Measurements from ENCODE around the gene OR52I2. TPM values are rescaled to one million over a fixed set of nuclear protein-coding genes. Genes with fewer than 3 reads are reported as not detected.

The OR52I2 gene
- total RNA-seq, result not detected

- Histone ChIP-seq H3K36me3 (no peaks in the 10 kb centered on the region), H3K27me3 (peaks cover 0 to 6% of the 10 kb centered on the region in 2 donors), H3K4me1 (no peaks in the 10 kb centered on the region), H3K4me3 (no peak within 1 kb of the TSS), H3K27ac (no peak within 1 kb of the TSS), H3K9me3 (no peaks in the 10 kb centered on the region)
- DNase-seq (ENCODE audit: low spot score in 2 of 2), result no peak
- intact Hi-C loops (cut with DNase I; ENCODE audit: low total_unique reads), result no loop called here
- TF ChIP-seq CTCF (IDR thresholded peaks at IDR 0.05), result no peak
These were observed at the start of gene OR52I2 for GRCh38 chr11:4581443-4581842. OR52I2 (plus strand) TSS chr11:4581743.

- Histone ChIP-seq H3K27me3 (no peaks in the 10 kb centered on the region), H3K27ac (no peak overlapping the region), H3K9me3 (no peaks in the 10 kb centered on the region), H3K36me3 (no peaks in the 10 kb centered on the region), H3K4me3 (no peak overlapping the region), H3K4me1 (no peaks in the 10 kb centered on the region)
- intact Hi-C loops (cut with DNase I; ENCODE audit: low total_unique reads), result no loop called here
- no peak for DNase-seq (ENCODE audit: low spot score in 2 of 2)
- TF ChIP-seq POLR2A (IDR thresholded peaks at IDR 0.05) (no peak), POLR2AphosphoS5 (IDR thresholded peaks at IDR 0.05) (no peak), CTCF (IDR thresholded peaks at IDR 0.05) (peak; percentile 32 to 49 (median 38))
These were observed 41.8 kb upstream of the OR52I2 start for GRCh38 chr11:4539603-4540219.

DNA sequence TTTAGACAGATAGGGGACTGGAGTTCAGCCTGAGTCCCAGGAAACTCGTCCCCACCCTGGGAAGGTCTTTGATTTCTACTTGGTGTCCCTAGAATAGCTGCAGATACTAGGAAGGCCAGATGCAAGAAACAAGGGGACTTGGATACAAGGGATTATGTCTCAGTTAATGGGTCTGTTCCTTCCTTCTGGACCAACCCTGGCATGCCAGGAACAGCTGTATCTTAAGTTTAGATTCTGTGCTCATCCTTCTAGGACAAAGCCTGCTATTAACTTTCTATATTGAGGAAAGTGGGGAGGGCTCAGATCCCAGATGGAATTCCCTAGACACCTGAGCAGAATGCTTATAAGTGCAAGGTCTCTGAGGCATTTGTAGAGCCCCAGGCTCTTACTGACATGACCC is 40.5 kb upstream of the OR52I2 start:
- Histone ChIP-seq H3K9me3 (no peaks in the 10 kb centered on the region), H3K27me3 (no peaks in the 10 kb centered on the region), H3K4me1 (no peaks in the 10 kb centered on the region), H3K36me3 (no peaks in the 10 kb centered on the region), H3K4me3 (no peak overlapping the region), H3K27ac (no peak overlapping the region)
- intact Hi-C loops (cut with DNase I; ENCODE audit: low total_unique reads), result no loop called here
- TF ChIP-seq CTCF (IDR thresholded peaks at IDR 0.05) (no peak), POLR2A (IDR thresholded peaks at IDR 0.05) (no peak), POLR2AphosphoS5 (IDR thresholded peaks at IDR 0.05) (no peak)
- no peak for DNase-seq (ENCODE audit: low spot score in 2 of 2)

GRCh38 chr11:4543561-4543960 is 38.0 kb upstream of the OR52I2 start:
- H3K27me3 ChIP-seq, result no peaks in the 10 kb centered on the region
- no peak overlapping the region for H3K4me3 ChIP-seq
- H3K27ac ChIP-seq, result no peak overlapping the region
- DNase-seq (ENCODE audit: low spot score in 2 of 2), result no peak
- H3K4me1 ChIP-seq, result no peaks in the 10 kb centered on the region
- no peak for TF ChIP-seq POLR2AphosphoS5 (IDR thresholded peaks at IDR 0.05)
- no peak for TF ChIP-seq POLR2A (IDR thresholded peaks at IDR 0.05)
- no peak for TF ChIP-seq CTCF (IDR thresholded peaks at IDR 0.05)
- H3K9me3 ChIP-seq, result no peaks in the 10 kb centered on the region
- intact Hi-C loops (cut with DNase I; ENCODE audit: low total_unique reads), result no loop called here
- H3K36me3 ChIP-seq, result no peaks in the 10 kb centered on the region

- Histone ChIP-seq H3K27me3 (no peaks in the 10 kb centered on the region), H3K27ac (no peak within 1 kb of the TSS), H3K9me3 (peaks cover 0 to under 1% of the 10 kb centered on the region in 2 donors), H3K4me3 (no peak within 1 kb of the TSS), H3K36me3 (no peaks in the 10 kb centered on the region), H3K4me1 (no peaks in the 10 kb centered on the region)
- DNase-seq (ENCODE audit: low spot score in 2 of 2), result no peak
- intact Hi-C loops (cut with DNase I; ENCODE audit: low total_unique reads), result no loop called here
- TF ChIP-seq POLR2AphosphoS5 (IDR thresholded peaks at IDR 0.05) (no peak), CTCF (IDR thresholded peaks at IDR 0.05) (no peak), POLR2A (IDR thresholded peaks at IDR 0.05) (no peak)
These were observed 36.7 kb upstream of the OR52I2 start, which contains the start of gene OR52M1 for GRCh38 chr11:4544891-4545290. OR52M1 (plus strand) TSS chr11:4545191; CDS start chr11:4545191, 0 bp downstream.
